Measurements from ENCODE around the gene COL8A1.
"Not testable (repeated sequence)": the region's sequence is repeated elsewhere in the genome, so short reads cannot be mapped to it uniquely, and the experiment has no call there.

The COL8A1 gene

DNA sequence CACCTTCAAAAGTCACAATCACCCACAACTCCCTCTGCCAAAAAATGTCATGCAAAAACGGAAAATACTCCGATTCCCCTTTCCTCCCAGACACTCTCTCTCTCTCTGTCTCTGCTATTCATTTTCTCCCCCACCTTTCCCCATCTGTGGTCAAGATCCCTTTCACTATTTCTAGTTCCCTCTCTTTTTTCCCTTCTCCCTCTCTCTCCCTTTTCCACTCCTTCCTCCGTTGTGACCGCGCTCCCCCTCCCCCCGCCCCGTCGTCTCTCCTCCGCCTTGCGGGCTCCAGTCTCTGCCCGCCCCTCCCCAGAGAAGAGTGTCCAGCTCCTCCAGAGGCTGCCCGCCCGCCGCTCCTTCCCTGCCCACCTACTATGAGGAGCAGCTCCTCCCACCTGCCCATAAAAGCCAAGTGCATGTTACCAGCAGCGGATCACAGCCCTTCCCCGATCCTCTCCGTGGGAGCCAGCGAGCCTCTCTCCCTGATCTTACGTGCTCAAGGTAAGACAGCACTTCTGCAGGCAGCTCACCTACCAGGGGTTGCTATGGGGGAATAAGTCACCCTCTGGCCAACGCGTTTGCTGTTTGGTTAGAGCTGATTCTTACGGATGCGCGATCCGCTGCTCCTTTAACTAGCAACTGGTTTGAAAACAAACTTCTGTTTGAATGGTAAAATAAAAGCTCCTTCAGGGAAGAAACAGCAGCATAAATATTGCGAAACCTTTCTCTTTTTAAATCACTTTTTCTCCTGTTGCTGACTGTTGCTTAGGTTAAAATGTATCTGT is at the start of gene COL8A1:
Gene COL8A1, plus strand, starts transcription at position 428 of the 782 bp plus-strand sequence. CDS start 152,089 bp downstream, outside the sequence.
- DNase-seq: peak in 27 of 51 donors; percentile 3 to 50 (median 15)

DNA sequence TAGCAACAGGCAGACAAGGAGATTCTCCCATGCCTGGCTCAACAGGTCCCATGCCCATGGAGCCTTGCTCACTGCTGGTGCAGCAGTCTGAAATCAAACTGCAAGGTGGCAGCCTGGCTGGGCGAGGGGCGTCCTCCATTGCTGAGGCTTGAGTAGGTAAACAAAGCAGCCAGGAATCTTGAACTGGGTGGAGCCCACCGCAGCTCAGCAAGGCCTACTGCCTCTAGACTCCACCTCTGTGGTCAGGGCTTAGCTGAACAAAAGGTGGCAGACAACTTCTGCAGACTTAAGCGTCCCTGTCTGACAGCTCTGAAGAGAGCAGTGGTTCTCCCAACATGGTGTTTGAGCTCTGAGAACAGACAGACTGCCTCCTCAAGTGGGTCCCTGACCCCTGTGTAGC is 49.2 kb upstream of the COL8A1 start:
- not testable (repeated sequence) for DNase-seq

DNA sequence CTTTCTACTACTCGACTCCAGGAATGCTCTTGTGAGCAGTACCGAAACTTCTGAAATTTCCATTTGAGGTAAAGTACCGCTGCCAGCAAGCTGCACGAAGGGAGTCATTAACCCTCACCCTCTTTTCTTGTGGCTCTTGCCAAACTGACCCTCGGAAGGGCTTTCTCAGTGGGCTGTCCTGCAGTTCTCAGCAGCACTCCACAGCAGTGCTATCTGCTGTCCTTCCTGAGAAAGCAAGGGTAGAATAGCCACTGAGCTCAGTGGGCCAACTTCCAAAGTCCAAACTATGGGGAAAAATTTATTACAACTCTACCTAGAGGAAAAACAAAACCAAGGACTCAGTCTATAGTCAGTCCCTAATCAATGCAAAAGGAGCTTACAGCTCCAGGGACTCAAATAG is 38.5 kb upstream of the COL8A1 start:
- DNase-seq: no peak

DNA sequence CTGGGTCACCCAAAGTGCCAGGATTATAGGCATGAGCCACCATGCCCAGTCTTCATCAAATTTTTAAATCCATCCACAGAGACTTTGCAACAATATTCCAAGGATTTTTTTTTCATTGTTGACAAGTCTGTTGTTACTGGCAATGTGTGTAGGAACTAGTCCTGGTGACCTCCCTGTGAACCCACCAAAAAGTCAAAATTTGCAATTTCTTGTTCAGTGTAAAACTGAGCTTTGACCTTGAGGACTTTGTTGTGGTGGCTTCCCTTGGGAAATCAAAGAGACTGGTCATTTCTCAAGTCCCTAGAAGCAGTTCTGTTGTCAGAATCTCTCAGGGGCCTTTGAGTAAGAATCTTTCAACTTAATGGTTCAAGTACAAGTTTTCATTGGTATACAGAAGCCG is 36.9 kb upstream of the COL8A1 start:
- DNase-seq: no peak

DNA sequence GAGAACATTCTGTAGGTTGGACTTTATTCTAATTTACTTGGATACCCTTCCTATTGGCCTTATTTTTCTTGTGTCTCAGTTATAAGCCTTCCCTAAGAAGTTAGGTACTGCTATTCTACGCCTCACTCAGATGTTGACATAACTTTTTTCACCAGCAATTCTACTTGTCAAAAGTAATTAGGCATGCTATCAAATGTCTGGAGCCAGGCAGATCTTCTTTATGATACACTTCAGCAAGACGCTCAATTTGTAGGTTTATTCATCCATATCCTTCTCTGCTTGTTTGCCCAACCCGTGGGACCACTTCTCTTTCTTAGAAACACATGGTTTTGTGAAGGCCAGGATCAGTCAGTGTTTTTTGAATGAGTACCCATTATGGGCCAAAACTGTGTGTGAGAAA is 36.2 kb upstream of the COL8A1 start:
- no peak for DNase-seq

DNA sequence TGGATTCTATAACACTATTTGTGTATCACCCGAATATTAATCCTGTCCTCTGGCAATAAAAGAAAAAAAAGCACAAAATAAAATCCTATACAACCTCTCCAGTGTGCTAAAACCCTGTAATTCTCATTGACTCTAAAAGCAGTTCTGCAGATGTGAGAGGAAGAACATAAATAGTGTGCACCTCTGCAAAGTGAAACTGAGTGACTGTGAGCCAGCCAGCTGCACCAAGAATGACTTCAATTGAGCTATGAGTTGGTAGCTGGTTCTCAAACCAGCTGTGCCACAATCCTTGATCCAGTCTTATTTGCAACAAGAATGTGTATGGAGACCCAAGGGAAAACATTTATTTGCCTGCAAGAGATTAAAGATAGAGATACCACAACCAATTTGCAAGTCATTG is 31.2 kb upstream of the COL8A1 start:
- no peak for DNase-seq

DNA sequence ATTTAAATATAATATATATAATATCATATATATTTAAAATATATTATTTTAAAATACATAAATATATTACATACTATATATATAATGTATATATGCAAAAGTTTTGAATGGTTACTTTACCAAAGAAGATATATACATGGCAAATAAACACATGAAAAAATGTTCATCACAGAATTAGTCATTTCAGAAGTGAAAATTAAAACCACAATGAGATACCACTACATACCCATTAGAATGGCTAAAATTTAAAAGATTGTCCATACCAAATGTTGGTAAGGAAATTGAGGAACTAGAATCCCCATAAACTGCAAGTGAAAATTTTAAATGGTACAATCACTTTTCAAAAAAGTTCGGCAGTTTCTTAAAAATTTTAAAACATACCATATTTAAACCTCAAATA is 23.6 kb upstream of the COL8A1 start:
- no peak for DNase-seq

DNA sequence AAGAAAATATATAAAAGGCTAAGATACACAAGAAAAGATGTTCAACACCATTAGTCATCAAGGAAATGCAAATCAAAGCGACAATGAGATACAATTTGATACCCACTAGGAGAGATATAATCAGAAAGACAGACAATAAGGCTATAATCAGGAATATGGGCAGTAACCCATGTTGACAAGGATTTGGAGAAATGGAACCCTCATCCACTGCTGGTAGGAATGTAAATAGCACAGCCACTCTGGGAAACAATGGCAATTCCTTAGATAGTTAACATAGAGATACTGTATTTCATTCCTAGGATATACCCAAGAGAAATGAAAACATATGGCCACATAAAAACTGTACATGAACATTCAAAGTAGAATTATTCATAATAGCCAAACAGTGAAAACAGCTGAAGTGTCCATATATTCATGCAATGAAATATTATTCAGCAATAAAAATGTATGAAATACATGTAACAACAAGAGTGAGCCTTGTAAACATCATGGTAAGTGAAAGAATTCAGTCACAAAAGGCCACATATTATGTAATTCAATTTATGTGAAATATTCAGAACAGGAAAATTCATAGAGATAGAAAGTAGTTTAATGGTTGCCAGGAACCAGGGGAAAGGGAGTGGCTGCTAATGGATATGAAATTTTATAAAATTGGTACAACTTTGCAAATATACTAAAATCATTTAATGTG is 18.2 kb upstream of the COL8A1 start:
- DNase-seq: no peak

DNA sequence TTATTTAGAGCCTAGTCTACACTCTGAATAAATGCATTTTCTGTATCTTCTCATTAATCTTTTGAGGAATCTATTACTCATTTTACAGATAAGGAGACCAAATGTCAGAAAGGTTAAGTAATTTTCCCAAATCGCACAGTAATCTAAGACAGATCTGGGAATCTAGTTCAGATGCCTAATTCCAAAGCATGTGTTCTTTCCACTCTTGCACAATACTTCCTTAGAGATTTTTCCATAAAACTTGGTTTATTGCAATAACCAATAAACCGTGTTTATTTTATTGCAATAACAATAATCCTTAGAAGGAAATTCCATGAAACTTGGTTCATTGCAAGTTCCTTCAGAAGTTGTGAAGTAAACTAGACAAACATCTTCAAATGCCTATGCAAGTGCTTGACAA is 17.4 kb upstream of the COL8A1 start:
- DNase-seq: no peak

DNA sequence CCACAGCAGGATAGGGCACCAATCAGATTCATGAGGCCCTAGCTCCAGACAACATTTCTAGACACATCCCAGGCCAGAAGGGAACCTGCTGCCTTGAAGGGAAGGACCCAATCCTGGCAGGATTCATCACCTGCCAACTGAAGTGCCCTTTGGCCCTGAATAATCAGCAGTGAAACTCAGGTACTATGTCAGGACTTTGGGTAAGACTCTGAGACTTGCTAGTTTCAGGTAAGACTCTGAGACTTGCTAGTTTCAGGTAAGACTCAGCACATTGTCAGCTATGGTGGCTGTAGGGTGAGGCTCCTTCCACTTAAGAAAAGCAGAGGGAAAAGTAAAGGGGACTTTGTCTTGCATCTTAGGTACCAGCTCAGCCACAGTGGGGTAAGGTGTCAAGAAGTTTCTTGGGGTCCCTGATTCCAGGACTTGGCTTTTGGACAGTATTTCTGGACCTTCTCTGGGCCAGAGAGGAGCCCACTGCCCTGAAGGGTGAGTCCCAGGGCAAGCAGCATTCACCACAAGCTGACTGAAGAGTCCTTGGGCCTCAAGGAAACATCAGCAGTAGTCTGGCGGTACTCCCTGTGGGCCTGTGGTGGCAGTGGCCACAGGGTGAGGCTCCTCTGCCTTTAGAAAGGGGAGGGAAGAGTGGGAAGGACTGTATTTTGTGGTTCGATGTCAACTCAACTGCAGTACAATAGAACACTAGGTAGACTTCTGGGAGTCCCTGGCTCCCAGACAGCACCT is 13.7 kb upstream of the COL8A1 start:
- DNase-seq: no peak

DNA sequence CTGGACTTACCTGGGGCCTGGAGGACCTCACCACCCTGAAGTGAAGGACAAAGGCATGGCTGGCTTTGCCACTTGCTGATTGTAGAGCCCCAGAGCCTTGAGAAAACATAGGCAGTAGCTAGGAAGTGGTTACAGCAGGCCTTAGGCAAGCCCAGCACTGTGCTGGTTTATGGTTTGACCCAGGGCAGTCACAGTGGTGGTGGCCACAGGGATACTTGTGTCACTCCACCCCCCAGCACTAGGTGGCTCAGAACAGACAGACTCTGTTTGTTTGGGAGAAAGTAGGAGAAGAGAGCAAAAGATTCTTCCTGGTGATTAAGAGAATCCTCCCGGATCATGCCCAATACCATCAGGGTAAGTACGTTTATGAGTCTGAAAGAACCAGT is 13.2 kb upstream of the COL8A1 start:
- DNase-seq: no peak

DNA sequence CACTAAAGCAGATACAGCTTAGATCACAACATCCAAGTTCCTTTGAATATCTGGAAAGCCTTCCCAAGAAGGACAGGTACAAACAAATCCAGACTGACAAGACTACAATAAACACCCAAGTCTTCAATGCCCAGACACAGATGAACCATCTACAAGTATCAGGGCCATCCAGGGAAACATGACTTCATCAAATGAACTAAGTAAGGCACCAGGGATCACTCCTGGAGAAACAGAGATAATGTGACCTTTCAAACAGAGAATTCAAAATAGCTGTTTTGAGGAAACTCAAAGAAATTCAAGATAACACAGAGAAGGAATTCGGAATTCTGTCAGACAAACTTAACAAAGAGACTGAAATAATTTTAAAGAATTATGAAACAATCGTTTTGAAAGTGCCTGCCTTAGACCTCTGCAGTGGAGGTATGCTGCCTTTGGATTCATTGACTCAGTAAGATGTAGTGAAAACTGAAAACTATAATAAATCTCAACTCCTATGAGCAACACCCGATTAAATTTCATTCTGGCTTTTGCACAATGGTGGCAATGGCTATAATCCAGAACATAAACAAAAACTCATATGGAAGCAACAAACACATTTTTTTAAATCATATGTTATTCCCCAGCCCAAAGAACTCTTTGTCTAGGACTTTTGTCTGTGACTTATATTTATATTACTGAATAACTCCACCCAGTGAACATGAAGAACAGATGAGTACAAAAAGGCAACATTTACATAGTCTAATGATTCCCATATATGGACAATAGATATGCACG is 12.6 kb upstream of the COL8A1 start:
- no peak for DNase-seq

DNA sequence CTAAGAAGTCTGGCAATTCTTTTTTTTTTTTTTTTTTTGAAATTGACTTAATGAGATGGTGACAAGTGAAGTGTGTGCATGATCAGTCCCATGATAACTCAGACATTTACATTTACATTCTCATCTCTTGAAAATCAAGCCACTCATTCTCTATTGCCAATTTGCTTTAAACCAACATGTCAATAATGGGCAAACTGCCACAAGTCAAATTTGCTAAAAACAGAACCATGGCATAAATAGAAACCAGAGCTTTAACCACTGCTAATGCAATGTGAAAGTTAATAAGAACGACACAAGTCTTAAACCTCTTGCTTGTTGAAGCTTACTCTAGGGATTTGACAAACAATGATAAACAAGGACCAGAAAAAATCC is 12.0 kb upstream of the COL8A1 start:
- no peak for DNase-seq

DNA sequence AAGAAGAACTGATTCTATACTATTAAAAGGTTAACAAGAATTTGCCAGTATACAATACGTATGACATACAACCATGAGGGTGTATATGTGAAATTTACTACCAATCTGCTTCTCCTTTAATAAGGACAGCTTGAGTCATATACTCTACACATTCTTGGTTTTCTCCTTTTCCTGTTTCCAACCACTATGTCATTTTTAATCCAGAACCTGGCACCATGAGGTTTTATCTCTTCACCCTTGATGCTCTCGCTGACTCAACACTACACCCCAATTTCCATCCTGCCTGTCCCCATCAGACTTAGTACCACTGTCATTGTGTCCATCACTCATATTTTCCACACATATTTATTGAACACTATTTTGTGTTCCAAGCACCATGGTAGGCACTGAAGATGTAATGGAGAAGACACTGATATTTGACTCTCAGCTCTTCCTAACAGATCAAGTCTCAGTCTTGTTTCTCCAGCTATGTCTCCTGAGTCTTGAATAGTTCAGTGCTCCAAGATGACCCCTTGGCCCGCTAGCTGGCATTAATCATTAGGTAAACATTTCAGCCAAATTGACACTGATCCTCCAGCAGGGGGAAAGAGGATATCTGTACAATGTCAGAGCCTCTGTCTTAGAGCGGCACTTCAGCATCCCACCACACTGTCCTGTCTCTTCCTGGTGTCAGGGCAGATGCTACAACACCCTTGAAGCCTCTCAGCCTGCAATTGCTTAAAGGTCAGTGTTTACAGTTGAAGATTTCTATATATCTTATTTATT is 11.2 kb upstream of the COL8A1 start:
- DNase-seq: no peak

DNA sequence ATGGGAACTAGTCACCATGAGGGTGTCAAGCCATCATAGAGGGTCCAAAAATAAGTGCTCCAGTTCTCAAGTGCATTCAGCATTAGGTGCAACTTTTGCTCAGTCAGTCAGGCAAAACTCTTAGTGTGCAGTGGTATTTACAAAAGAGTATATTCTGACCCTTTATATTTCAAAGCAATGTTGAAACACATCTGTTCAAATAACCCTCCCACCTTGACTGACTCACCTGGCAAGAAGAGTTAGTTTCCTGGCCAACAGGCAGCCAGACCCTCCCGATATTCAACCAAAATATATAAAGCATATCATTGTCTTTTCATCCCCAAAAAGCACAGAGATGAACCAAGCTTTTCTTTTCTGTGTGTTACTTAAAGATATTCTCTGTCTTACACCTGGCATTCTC is 7.6 kb upstream of the COL8A1 start:
- no peak for DNase-seq

DNA sequence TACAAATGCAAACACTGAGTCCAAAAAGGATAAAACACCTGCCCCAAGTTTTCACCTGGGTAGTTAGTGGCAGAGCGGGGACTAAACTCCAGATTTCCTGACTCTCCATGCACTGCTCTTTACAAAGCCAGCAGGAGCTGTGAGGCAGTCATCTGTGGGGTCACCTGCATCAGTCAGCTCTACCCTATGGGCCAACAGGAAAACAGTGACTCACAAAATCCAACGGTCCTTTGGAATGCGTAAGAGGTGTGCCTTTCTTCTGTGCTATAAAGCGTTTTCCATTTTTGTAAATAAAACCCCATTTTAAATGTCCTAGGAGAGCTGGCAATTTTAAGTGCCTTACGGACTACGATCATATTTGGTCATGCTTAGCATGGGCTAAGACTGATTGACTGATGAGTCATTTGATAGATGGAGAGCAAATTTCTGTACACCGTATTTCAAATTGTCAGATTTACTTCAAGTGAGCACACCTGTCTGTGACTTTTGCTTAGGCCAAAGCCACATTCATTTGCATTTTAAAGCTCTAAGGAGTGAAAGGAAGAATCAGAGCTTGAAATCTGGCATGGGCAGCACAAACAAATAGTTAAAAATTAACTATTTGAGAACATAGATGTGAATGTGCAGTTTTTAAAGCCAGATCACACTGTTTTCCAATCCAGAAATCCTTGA is 4.4 kb upstream of the COL8A1 start:
- no peak for DNase-seq

DNA sequence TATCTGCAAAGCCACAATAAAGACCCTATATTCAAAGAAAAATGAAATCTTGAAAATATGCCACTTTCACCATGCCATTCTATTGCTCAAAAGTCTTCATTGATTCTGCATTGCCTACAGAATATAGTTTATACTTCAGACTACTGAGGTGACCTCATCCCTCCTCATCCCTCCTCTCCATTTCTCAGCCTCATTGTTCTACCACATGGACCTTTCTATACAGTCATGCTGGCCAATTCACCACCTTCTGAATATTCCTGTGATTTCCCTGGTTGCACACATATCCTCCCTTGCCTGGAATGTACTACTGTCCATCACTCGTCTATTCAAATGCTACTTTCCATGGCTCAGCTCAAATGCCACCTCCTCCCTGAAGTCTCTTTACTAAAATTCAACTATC is 3.5 kb upstream of the COL8A1 start:
- no peak for DNase-seq

DNA sequence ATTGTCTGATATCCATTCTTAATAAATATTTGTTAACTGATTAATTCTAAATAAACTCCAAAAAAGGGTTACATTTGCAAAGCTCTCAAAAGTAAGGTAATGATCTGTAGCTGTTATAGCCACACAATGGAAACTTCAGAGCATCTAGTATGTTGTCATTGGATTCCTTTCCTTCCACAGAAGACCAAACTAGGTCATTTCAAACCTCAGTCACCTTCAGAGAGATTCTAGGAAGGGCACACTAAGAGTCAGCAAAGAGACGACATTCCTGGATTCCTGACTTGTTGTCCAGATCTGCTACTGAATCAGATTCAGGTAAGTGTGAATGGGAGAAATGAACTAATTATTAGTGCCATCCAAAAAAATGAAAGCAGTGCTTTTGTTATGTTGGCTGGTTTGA is 3.0 kb upstream of the COL8A1 start:
- no peak for DNase-seq

DNA sequence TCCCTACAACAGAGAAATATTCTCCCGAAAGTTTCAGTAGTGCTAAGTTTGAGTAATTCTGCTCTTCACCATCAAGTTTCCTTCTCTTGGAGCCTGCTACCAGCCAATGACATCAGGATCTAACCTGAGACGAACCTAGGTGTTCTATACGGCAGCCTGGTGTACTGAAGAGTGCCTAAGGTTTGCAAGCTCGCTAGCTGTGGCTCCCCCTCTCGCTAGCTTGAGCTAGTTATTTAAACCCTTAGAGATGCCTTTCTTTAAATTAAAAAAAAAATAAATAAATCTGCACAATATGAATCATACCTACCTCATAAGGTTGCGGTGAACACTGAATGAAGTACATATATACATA is 1.4 kb upstream of the COL8A1 start:
- no peak for DNase-seq

DNA sequence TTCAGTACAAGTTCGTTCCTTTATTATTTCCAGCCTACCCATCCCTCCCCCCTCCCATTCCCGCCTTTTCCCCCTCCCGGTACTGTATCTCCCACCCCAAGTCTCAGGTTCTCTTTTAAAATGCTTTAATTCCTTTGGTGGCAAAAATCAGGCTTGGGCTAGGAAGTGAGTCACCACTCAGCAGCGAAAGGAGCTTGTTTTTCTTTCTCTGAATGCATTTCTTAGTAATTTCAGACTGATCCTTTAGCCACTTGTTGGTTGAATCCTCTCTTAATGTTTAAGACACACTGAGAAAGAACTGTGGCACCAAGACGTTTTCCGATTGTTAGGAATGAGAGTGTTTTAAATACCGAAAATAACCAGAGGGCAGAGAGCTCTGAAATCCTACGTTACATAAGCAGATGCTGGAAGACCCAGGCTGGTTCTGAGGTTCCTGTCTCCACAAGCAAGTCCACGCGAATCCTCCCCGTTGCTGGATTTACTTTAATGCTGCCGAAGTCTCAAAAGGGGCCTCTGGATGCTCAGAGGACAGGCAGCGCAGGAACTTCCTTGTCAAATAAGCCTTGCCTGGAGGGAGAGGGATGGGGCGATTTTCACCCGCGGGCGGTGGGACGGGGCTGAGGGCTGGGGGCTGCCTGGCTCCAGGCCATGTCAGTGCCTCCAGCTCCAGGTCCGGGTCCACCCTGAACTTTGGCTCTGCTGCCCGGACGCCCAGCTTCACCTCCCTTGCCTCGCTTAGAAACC is 854 bp upstream of the COL8A1 start:
- DNase-seq: peak in 9 of 51 donors; percentile 1 to 19 (median 4)
